Suprapubic skin (tissue), 4 donors: Measurements from ENCODE around the gene LLGL1. TPM values are rescaled to one million over a fixed set of nuclear protein-coding genes. Genes with fewer than 3 reads are reported as not detected.
"Not testable (repeated sequence)": the region's sequence is repeated elsewhere in the genome, so short reads cannot be mapped to it uniquely, and the experiment has no call there.

ENCODE experiments used
- DNase-seq, 2 donors: peaks; one replicate each; pipeline ENCODE4 v3.0.0-alpha.2; 2019; ENCODE audit warnings: low spot score in 2 of 2
- H3K27ac ChIP-seq: fragments of 200-600 bp; sonication (generic); one replicate; pipeline ENCODE4 v1.5.1; 2019
- H3K27me3 ChIP-seq: fragments of 200-600 bp; sonication (generic); one replicate; pipeline ENCODE4 v1.5.1; 2019
- H3K36me3 ChIP-seq: fragments of 200-600 bp; sonication (generic); one replicate; pipeline ENCODE4 v1.5.1; 2019
- H3K4me1 ChIP-seq: fragments of 200-600 bp; sonication (generic); one replicate; pipeline ENCODE4 v1.5.1; 2019
- H3K4me3 ChIP-seq: fragments of 200-600 bp; sonication (generic); one replicate; pipeline ENCODE4 v1.5.1; 2019; ENCODE audit warnings: mild to moderate bottlenecking
- H3K9me3 ChIP-seq: fragments of 200-600 bp; sonication (generic); one replicate; pipeline ENCODE4 v1.5.1; 2019
- EP300 ChIP-seq: sonication (generic); formaldehyde crosslinking; IDR thresholded peaks from one replicate; pipeline ENCODE4 v1.6.1; 2017; ENCODE audit warnings: antibody characterized with exemption
- POLR2A ChIP-seq, 2 donors: fragments of 450-650 bp; IDR thresholded peaks; one replicate each; pipeline ENCODE4 v1.6.1; 2017; ENCODE audit warnings: antibody characterized with exemption in 2 of 2, mild to moderate bottlenecking in 2 of 2, moderate library complexity in 2 of 2
- POLR2AphosphoS5 ChIP-seq, 3 donors: sonication (generic); formaldehyde crosslinking; IDR thresholded peaks; one replicate each; pipeline ENCODE4 v1.6.1; 2017; ENCODE audit warnings: antibody characterized with exemption in 3 of 3
- WGBS: methylation state at CpG from one replicate; pipeline ENCODE4 v1.1.5; 2018; 5-methylcytosine and 5-hydroxymethylcytosine counted together
- total RNA-seq, 4 donors: library from RNA; depleted of rRNA; stranded (reverse); fragments of >200 nt; gene quantifications; one replicate each; pipeline ENCODE4 v1.1.0, GENCODE V29; 2016
- TF ChIP-seq, protein P1 (sequence below), 2 donors: fragments of 200-600 bp in 1 of 2; fragments of 450-650 bp in 1 of 2; sonication (generic) in 1 of 2; IDR thresholded peaks; one replicate each; pipeline ENCODE4 v1.5.1; 2016 to 2019; ENCODE audit warnings: antibody characterized with exemption in 2 of 2, mild to moderate bottlenecking in 1 of 2, moderate library complexity in 1 of 2

LLGL1 gene
- total RNA-seq, 4 donors from 2014 or later, result 27.7 to 37.1 (median 32.8) TPM

DNA sequence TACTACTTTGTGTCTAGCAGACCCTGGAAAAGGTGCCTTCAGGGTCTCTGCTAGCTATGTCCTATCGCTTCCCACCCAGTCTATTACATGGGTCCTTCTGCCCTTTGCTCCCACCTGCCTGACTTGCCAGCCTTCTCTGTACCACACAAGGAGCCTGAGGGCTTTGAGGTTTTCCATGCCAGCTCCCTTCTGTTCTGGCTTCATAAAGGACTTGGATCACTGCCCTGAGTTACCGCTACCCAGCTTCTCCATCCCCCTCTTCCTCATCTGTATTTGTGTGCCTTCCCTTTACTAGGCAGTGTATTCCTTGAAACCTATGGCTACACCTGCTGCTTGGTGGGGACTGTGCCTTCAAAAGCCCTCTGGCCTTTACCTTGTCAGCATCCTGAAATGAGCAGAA is 19.6 kb upstream of the LLGL1 start:
- DNase-seq, result no peak
- Histone ChIP-seq H3K36me3 (peaks cover 77% of the 10 kb centered on the region), H3K27me3 (no peaks in the 10 kb centered on the region), H3K4me3 (no peak overlapping the region), H3K27ac (no peak overlapping the region), H3K4me1 (peaks cover 5% of the 10 kb centered on the region), H3K9me3 (no peaks in the 10 kb centered on the region)
- TF ChIP-seq POLR2A (IDR thresholded peaks at IDR 0.05) (no peak), EP300 (no peak), POLR2AphosphoS5 (IDR thresholded peaks at IDR 0.05) (no peak)
- TF ChIP-seq, protein P1, sequence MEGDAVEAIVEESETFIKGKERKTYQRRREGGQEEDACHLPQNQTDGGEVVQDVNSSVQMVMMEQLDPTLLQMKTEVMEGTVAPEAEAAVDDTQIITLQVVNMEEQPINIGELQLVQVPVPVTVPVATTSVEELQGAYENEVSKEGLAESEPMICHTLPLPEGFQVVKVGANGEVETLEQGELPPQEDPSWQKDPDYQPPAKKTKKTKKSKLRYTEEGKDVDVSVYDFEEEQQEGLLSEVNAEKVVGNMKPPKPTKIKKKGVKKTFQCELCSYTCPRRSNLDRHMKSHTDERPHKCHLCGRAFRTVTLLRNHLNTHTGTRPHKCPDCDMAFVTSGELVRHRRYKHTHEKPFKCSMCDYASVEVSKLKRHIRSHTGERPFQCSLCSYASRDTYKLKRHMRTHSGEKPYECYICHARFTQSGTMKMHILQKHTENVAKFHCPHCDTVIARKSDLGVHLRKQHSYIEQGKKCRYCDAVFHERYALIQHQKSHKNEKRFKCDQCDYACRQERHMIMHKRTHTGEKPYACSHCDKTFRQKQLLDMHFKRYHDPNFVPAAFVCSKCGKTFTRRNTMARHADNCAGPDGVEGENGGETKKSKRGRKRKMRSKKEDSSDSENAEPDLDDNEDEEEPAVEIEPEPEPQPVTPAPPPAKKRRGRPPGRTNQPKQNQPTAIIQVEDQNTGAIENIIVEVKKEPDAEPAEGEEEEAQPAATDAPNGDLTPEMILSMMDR (IDR thresholded peaks at IDR 0.05), result no peak
- 73% methylated on average over 2 of the region's 2 CpGs for WGBS

DNA sequence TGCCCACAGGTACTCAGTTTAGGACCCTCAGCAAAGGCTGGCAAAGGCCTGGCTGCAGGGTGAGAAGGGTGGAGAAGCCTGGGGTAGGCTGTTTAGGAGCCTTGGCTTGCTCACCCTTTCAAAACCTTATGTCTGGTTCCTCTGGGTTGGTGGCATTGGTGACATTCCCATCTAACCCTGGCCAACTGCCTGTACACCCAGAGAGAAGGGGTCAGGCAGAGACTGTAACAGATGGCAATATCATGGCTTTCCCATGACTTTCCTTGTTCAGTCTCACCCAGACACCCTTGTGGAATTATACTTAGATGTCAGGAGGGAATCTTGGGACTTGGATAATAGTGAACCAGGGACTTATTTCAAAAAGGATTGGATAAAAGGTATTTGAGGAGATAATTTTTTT is 18.5 kb upstream of the LLGL1 start:
- DNase-seq, result no peak

DNA sequence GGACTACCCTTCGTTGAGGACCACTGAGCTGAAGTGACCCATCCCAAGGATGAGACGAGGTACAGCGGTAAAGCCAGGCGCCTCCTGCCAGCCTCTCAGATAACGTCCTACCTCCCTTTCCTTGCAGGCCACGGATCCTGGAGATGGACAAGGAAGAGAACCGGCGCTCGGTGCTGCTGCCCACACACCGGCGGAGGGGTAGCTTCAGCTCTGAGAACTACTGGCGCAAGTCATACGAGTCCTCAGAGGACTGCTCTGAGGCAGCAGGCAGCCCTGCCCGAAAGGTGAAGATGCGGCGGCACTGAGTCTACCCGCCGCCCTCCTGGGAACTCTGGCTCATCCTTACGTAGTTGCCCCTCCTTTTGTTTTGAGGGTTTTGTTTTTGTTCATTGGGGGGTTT is 17.3 kb upstream of the LLGL1 start:
- DNase-seq, result no peak
- H3K36me3 ChIP-seq, result peaks cover 82% of the 10 kb centered on the region

More for the DNA sequence above, 18.5 kb upstream of the LLGL1 start:
- peaks cover 84% of the 10 kb centered on the region for H3K36me3 ChIP-seq
- H3K27me3 ChIP-seq, result no peaks in the 10 kb centered on the region
- no peaks in the 10 kb centered on the region for H3K9me3 ChIP-seq
- H3K4me3 ChIP-seq, result no peak overlapping the region
- peaks cover 5% of the 10 kb centered on the region for H3K4me1 ChIP-seq
- TF ChIP-seq, protein P1 (IDR thresholded peaks at IDR 0.05), result no peak
- TF ChIP-seq EP300 (no peak), POLR2AphosphoS5 (IDR thresholded peaks at IDR 0.05) (no peak), POLR2A (IDR thresholded peaks at IDR 0.05) (no peak)
- H3K27ac ChIP-seq, result no peak overlapping the region

DNA sequence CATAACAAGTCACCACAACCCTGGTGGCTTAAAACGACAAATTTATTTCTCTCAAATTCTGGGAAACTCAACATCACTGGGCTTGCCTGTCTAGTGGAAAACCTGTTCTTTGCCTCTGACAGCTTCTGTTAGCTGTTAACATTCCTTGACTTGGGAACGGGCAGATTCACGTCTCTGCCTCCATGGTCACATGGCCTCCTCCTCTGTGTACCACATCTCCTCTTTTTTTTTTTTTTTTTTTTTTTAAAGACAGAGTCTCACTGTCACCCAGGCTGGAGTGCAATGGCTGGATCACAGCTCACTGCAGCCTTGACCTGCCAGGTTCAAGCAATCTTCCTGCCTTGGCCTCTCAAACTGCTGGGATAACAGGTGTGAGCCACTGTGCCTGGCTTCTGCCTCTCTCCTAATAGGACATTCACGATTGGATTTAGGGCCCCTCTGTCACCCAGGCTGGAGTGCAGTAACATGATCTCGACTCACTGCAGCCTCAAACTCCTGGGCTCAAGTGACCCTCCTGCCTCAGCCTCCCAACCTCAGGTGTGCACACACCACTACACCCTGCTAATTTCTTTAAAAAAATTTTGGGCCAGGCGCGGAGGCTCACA is 11.7 kb upstream of the LLGL1 start:
- Histone ChIP-seq H3K27ac (no peak overlapping the region), H3K36me3 (peaks cover 28% of the 10 kb centered on the region), H3K9me3 (no peaks in the 10 kb centered on the region), H3K27me3 (no peaks in the 10 kb centered on the region), H3K4me1 (peaks cover 4% of the 10 kb centered on the region), H3K4me3 (no peak overlapping the region)
- no peak for TF ChIP-seq EP300
- TF ChIP-seq, protein P1 (IDR thresholded peaks at IDR 0.05), result no peak
- no peak for TF ChIP-seq POLR2AphosphoS5 (IDR thresholded peaks at IDR 0.05)
- TF ChIP-seq POLR2A (IDR thresholded peaks at IDR 0.05), result no peak
- DNase-seq, result no peak
- WGBS, result 60% methylated on average over 7 of the region's 7 CpGs

More for the DNA sequence above, 17.3 kb upstream of the LLGL1 start:
- TF ChIP-seq, protein P1 (IDR thresholded peaks at IDR 0.05), result no peak
- no peak for TF ChIP-seq POLR2A (IDR thresholded peaks at IDR 0.05)
- no peak for TF ChIP-seq EP300
- no peak for TF ChIP-seq POLR2AphosphoS5 (IDR thresholded peaks at IDR 0.05)
- Histone ChIP-seq H3K4me3 (no peak overlapping the region), H3K27me3 (no peaks in the 10 kb centered on the region), H3K9me3 (no peaks in the 10 kb centered on the region), H3K27ac (no peak overlapping the region), H3K4me1 (peaks cover 5% of the 10 kb centered on the region)
- 84% methylated on average over 19 of the region's 19 CpGs for WGBS

DNA sequence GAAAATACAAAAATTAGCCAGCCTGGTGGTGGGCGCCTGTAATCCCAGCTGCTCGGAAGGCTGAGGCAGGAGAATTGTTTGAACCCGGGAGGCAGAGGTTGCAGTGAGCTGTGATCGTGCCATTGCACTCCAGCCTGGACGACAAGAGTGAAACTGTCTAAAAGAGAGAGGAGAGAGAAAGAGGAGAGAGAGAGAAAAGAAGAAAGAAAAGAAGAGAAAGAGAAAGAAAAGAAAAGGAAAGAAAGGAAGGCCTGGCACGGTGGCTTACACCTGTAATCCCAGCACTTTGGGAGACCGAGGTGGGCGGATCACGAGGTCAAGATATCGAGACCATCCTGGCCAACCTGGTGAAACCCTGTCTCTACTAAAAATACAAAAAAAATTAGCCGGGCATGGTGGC is 8.5 kb upstream of the LLGL1 start:
- not testable (repeated sequence) for H3K4me1 ChIP-seq, H3K27ac ChIP-seq, DNase-seq, H3K9me3 ChIP-seq, H3K27me3 ChIP-seq, H3K4me3 ChIP-seq, H3K36me3 ChIP-seq
- 82% methylated on average over 11 of the region's 11 CpGs for WGBS
